CD4-positive, alpha-beta T cell (primary cell): ENCODE results near the gene IPO11. TPM values are rescaled to one million over a fixed set of nuclear protein-coding genes. Genes with fewer than 3 reads are reported as not detected.
"Not testable (repeated sequence)": the region's sequence is repeated elsewhere in the genome, so short reads cannot be mapped to it uniquely, and the experiment has no call there.

Source experiments
- ATAC-seq: fragments of 200-7000 bp; cut with Tn5 transposase; one replicate; pipeline ENCODE4 v1.10.0; 2022; ENCODE audit warnings: mild to moderate bottlenecking; ENCODE audit not compliant: poor library complexity
- CTCF ChIA-PET: fragments of 350-600 bp; sonication (Branson Sonifier 250); formaldehyde crosslinking; loops from one replicate; lab custom pipeline; 2021; ENCODE audit warnings: antibody characterized with exemption, inconsistent platforms; lab: Charles Lee
- POLR2A ChIA-PET: fragments of 350-600 bp; sonication (Branson Sonifier 250); formaldehyde crosslinking; loops from one replicate; lab custom pipeline; 2021; ENCODE audit warnings: antibody characterized with exemption, inconsistent platforms; lab: Charles Lee
- DNase-seq, 14 experiments: peaks; one replicate each; pipeline ENCODE4 v3.0.0-alpha.2; 2013 to 2020; ENCODE audit warnings: mixed read lengths in 2 of 14
- H3K27ac ChIP-seq, 2 donors: one replicate each; pipeline versions ENCODE4 v1.5.1 to v1.7.0; 2013; ENCODE audit warnings: low read length in 2 of 2, low read depth in 1 of 2, mild to moderate bottlenecking in 1 of 2
- H3K27me3 ChIP-seq, 2 experiments: 1 replicate in 1 of 2; 2 replicates in 1 of 2; pipeline versions ENCODE4 v1.6.1 to v1.7.0; 2013; ENCODE audit warnings: low read length in 2 of 2, control low read depth in 1 of 2, mild to moderate bottlenecking in 1 of 2, moderate library complexity in 1 of 2; ENCODE audit not compliant: insufficient read depth in 2 of 2, control insufficient read depth in 1 of 2
- H3K36me3 ChIP-seq: one replicate; pipeline ENCODE4 v1.6.1; 2013; ENCODE audit warnings: low read length, control low read depth; ENCODE audit not compliant: insufficient read depth
- H3K4me1 ChIP-seq: one replicate; pipeline ENCODE4 v1.6.1; 2013; ENCODE audit warnings: low read length, control low read depth; ENCODE audit not compliant: insufficient read depth
- H3K4me3 ChIP-seq: one replicate; pipeline ENCODE4 v1.5.1; 2013; ENCODE audit warnings: mild to moderate bottlenecking, low read length, moderate library complexity
- H3K9me3 ChIP-seq, 2 experiments: 1 replicate in 1 of 2; 2 replicates in 1 of 2; pipeline versions ENCODE4 v1.6.1 to v1.7.0; 2013; ENCODE audit warnings: low read length in 2 of 2, mild to moderate bottlenecking in 2 of 2, control low read depth in 1 of 2, moderate library complexity in 1 of 2; ENCODE audit not compliant: control insufficient read depth in 1 of 2, insufficient read depth in 1 of 2
- H3K27ac Mint-ChIP-seq: one replicate; pipeline ENCODE4 v1.8.0; 2020; ENCODE audit warnings: mixed read lengths
- H3K27me3 Mint-ChIP-seq: one replicate; pipeline ENCODE4 v1.8.0; 2021; ENCODE audit warnings: mixed read lengths
- H3K36me3 Mint-ChIP-seq: one replicate; pipeline ENCODE4 v1.8.0; 2021; ENCODE audit warnings: low read depth, mixed read lengths
- H3K4me1 Mint-ChIP-seq: one replicate; pipeline ENCODE4 v1.8.0; 2021; ENCODE audit warnings: low read depth, mixed read lengths
- H3K4me3 Mint-ChIP-seq: one replicate; pipeline ENCODE4 v1.8.0; 2020; ENCODE audit warnings: mild to moderate bottlenecking, mixed read lengths
- H3K9me3 Mint-ChIP-seq: one replicate; pipeline ENCODE4 v1.8.0; 2020; ENCODE audit warnings: mixed read lengths
- intact Hi-C, 2 experiments: fragments of 100-400 bp; cut with DNase I in 1 of 2; cut with micrococcal nuclease in 1 of 2; formaldehyde crosslinking; loops; one replicate each; pipeline versions ENCODE4 v1.15.1 to v1.9.0; 2023 to 2025; cut with DNase I, micrococcal nuclease
- total RNA-seq, 174 experiments: library from RNA in 2 of 174; stranded (reverse) in 2 of 174; gene quantifications; one replicate each; pipeline ENCODE4 v1.2.3 and lab custom pipeline; 2021 to 2026
- TF ChIP-seq, protein P1 (sequence below): fragments of 200-600 bp; IDR thresholded peaks from one replicate; pipeline ENCODE4 v1.8.0; 2022; ENCODE audit warnings: antibody characterized with exemption, mild to moderate bottlenecking

The IPO11 gene
- total RNA-seq, 2 experiments from 2014 or later = 15.1 to 16.1 TPM

DNA sequence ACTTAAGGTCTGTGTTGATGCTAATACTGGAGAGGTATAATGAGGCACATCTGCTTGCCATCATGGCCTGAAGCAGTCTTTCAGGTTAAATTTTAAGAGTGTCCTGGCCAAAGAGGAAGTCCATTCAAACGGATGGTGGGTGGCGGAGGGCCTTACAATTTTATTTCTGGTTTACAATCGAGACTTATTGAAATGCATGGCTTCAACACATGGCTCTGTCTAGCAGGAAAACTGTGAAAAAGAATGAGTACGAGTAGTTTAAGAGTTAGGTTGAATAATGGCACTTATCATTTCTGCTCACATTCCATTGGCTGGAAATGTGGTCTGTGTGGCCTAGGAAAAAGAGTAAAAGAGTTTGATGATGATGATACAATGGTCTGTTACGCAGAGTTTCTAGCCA is 208.2 kb downstream of the IPO11 start:
- H3K27me3 Mint-ChIP-seq = no peaks in the 10 kb centered on the region
- H3K36me3 ChIP-seq = no peaks in the 10 kb centered on the region
- peaks cover 8% of the 10 kb centered on the region for H3K36me3 Mint-ChIP-seq
- TF ChIP-seq, protein P1, sequence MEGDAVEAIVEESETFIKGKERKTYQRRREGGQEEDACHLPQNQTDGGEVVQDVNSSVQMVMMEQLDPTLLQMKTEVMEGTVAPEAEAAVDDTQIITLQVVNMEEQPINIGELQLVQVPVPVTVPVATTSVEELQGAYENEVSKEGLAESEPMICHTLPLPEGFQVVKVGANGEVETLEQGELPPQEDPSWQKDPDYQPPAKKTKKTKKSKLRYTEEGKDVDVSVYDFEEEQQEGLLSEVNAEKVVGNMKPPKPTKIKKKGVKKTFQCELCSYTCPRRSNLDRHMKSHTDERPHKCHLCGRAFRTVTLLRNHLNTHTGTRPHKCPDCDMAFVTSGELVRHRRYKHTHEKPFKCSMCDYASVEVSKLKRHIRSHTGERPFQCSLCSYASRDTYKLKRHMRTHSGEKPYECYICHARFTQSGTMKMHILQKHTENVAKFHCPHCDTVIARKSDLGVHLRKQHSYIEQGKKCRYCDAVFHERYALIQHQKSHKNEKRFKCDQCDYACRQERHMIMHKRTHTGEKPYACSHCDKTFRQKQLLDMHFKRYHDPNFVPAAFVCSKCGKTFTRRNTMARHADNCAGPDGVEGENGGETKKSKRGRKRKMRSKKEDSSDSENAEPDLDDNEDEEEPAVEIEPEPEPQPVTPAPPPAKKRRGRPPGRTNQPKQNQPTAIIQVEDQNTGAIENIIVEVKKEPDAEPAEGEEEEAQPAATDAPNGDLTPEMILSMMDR = no peak
- H3K27ac ChIP-seq = no peak overlapping the region
- ChIA-PET POLR2A (no interaction called here), CTCF (no interaction called here)
- H3K9me3 ChIP-seq = no peaks in the 10 kb centered on the region
- intact Hi-C loops = no loop called here
- no peaks in the 10 kb centered on the region for H3K9me3 Mint-ChIP-seq
- H3K4me3 Mint-ChIP-seq = no peak overlapping the region
- DNase-seq (no peak), ATAC-seq (no peak)
- H3K27ac Mint-ChIP-seq = no peak overlapping the region
- H3K4me3 ChIP-seq = no peak overlapping the region
- H3K4me1 Mint-ChIP-seq = no peaks in the 10 kb centered on the region
- H3K4me1 ChIP-seq = no peaks in the 10 kb centered on the region
- no peaks in the 10 kb centered on the region for H3K27me3 ChIP-seq

DNA sequence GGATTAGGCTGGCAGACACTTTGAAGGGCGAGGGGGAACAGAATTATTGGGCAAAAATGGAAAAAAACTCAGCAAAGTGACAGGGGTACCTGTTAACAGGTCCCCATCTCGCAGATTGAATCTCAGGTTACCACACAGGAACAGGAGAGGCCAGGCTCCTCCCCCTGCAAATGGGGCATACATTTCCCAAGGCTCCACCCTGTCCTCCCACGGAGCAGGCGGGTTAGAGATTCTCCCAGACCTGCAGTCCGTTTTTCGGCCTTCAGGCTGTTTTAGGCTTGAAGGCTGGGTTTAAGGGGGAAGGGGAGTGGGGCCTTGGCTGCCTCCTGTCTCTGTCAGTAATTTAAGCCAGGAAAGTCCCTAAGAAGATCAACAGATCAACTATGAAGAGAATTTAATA is 208.7 kb downstream of the IPO11 start:
- no peaks in the 10 kb centered on the region for H3K9me3 Mint-ChIP-seq
- ATAC-seq = no peak
- intact Hi-C loops = no loop called here
- no peaks in the 10 kb centered on the region for H3K4me1 Mint-ChIP-seq
- no peak for DNase-seq
- no peak overlapping the region for H3K4me3 Mint-ChIP-seq
- no peak overlapping the region for H3K27ac ChIP-seq
- no peaks in the 10 kb centered on the region for H3K4me1 ChIP-seq
- no peak overlapping the region for H3K27ac Mint-ChIP-seq
- ChIA-PET CTCF (no interaction called here), POLR2A (no interaction called here)
- H3K4me3 ChIP-seq = no peak overlapping the region
- TF ChIP-seq, protein P1 = no peak
- peaks cover 2% of the 10 kb centered on the region for H3K36me3 ChIP-seq
- H3K9me3 ChIP-seq = no peaks in the 10 kb centered on the region
- H3K27me3 Mint-ChIP-seq = no peaks in the 10 kb centered on the region
- no peaks in the 10 kb centered on the region for H3K27me3 ChIP-seq
- H3K36me3 Mint-ChIP-seq = peaks cover 13% of the 10 kb centered on the region

DNA sequence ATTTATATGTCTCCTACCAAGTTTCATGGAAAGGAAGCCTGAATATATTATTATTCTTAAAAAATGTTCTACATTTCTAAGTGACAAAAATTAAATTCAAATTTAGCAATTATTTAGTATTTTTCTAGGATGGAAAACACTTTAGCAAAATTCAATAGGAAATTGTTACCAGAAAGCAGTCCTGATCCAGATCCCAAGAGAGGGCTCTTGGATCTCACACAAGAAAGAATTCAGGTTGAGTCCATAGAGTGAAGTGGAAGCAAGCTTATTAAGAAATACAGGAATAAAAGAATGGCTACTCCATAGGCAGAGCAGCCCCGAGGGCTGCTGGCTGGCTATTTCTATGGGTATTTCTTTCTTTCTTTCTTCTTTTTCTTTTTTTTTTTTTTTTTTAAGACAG is 210.7 kb downstream of the IPO11 start:
- TF ChIP-seq, protein P1 = no peak

DNA sequence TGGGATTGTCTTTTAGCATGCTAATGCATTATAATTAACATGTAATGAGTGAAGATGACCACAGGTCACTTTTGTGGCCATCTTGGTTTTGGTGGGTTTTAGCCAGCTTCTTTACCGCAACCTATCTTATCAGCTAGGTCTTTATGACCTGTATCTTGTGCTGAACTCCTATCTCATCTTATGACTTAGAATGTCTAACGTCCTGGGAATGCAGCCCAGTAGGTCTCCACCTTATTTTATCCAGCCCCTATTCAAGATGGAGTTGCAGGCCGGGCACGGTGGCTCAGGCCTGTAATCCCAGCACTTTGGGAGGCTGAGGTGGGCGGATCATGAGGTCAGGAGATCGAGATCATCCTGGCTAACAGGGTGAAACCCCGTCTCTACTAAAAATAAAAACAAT is 211.9 kb downstream of the IPO11 start:
- ATAC-seq, H3K27me3 ChIP-seq, H3K4me3 Mint-ChIP-seq, H3K27ac Mint-ChIP-seq, H3K4me1 Mint-ChIP-seq, H3K9me3 ChIP-seq, H3K27ac ChIP-seq, H3K9me3 Mint-ChIP-seq, intact Hi-C loops, H3K4me3 ChIP-seq, DNase-seq, H3K27me3 Mint-ChIP-seq, CTCF ChIA-PET, H3K4me1 ChIP-seq: not testable (repeated sequence)
- POLR2A ChIA-PET = interaction anchor here (0.6 kb wide), 1 partner anchor 19 kb away, joined by 5 read pairs; no protein-coding TSS in a partner anchor
- peaks cover 16% of the 10 kb centered on the region for H3K36me3 ChIP-seq
- peaks cover 43% of the 10 kb centered on the region for H3K36me3 Mint-ChIP-seq

More for the DNA sequence above, 210.7 kb downstream of the IPO11 start:
- Mint-ChIP-seq H3K4me3 (no peak overlapping the region), H3K9me3 (no peaks in the 10 kb centered on the region), H3K27me3 (no peaks in the 10 kb centered on the region), H3K4me1 (no peaks in the 10 kb centered on the region), H3K27ac (no peak overlapping the region), H3K36me3 (peaks cover 33% of the 10 kb centered on the region)
- H3K36me3 ChIP-seq = peaks cover 16% of the 10 kb centered on the region
- no peaks in the 10 kb centered on the region for H3K4me1 ChIP-seq
- H3K27ac ChIP-seq = no peak overlapping the region
- no peak for DNase-seq
- no peaks in the 10 kb centered on the region for H3K9me3 ChIP-seq
- intact Hi-C loops = no loop called here
- no peaks in the 10 kb centered on the region for H3K27me3 ChIP-seq
- ChIA-PET POLR2A (no interaction called here), CTCF (no interaction called here)
- ATAC-seq = no peak
- H3K4me3 ChIP-seq = no peak overlapping the region
